Measurements from ENCODE around the gene FAM221B.
A peak's percentile ranks its signal among the peaks of the same experiment; 100 is the strongest.

Gene FAM221B

DNA sequence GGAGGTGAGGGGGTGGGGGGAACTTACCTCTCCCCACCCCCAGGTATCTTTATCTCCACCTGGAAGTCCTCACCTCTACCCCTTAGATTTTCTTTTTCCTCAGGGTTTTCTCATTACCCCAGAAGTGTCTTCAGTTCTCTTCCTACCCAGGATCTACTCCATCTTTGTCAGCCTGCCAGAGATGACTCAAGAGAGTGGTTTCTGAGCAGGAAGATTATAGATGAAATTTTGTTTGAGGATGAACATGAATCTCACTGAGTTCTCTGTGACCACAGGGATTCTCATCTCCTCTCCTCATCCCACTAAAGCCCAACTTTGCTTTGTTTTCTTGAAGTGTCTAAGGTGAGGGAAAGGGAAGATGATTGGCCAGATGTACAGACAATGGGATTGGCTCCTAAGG, 8.5 kb downstream of the FAM221B start:
- no peak for DNase-seq (ENCODE audit: low read depth, low spot score)
- H3K27me3 ChIP-seq (ENCODE audit: control insufficient read depth, insufficient read depth, low read length), result no peaks in the 10 kb centered on the region

DNA sequence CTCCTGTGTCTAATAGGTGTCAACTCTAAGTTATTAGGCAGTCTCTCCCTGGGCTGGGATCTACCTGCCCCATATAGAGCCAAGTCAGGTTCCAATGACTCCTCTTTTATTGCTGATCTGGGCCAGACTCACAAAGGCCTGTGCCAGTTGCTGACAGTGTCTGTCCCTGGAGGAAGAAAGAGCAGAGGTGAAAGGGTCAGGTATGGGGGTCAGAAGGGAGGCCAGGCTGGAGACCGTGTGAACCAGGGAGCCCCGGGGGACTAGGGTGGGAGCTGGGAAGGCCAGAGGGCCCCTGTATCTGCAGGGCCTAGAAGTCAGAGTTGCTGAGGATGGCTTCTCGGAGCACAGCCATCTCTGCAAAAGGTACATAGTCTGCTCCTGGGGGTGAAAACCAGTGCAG, 10.2 kb downstream of the FAM221B start:
- H3K4me1 ChIP-seq (ENCODE audit: control insufficient read depth, insufficient read depth, low read length), result peaks cover 4% of the 10 kb centered on the region; the same call in 1 of the 2 replicates
- WGBS (ENCODE audit: insufficient coverage, insufficient read length), result no CpG with 5 or more reads among the region's 3 CpGs
- no peak overlapping the region for H3K27ac ChIP-seq (ENCODE audit: low read length)
- H3K4me3 ChIP-seq (ENCODE audit: low read length), result no peak overlapping the region
- DNase-seq (ENCODE audit: low read depth, low spot score), result no peak
- H3K9me3 ChIP-seq (ENCODE audit: control insufficient read depth, insufficient read depth, low read length), result no peaks in the 10 kb centered on the region
- no peaks in the 10 kb centered on the region for H3K27me3 ChIP-seq (ENCODE audit: control insufficient read depth, insufficient read depth, low read length)
- H3K36me3 ChIP-seq (ENCODE audit: control insufficient read depth, insufficient read depth, low read length), result no peaks in the 10 kb centered on the region

More for the DNA sequence above, 8.5 kb downstream of the FAM221B start:
- no peaks in the 10 kb centered on the region for H3K9me3 ChIP-seq (ENCODE audit: control insufficient read depth, insufficient read depth, low read length)
- no peak overlapping the region for H3K4me3 ChIP-seq (ENCODE audit: low read length)
- peaks cover 1% of the 10 kb centered on the region; the same call in 1 of the 2 replicates for H3K4me1 ChIP-seq (ENCODE audit: control insufficient read depth, insufficient read depth, low read length)
- H3K27ac ChIP-seq (ENCODE audit: low read length), result no peak overlapping the region
- H3K36me3 ChIP-seq (ENCODE audit: control insufficient read depth, insufficient read depth, low read length), result no peaks in the 10 kb centered on the region

DNA sequence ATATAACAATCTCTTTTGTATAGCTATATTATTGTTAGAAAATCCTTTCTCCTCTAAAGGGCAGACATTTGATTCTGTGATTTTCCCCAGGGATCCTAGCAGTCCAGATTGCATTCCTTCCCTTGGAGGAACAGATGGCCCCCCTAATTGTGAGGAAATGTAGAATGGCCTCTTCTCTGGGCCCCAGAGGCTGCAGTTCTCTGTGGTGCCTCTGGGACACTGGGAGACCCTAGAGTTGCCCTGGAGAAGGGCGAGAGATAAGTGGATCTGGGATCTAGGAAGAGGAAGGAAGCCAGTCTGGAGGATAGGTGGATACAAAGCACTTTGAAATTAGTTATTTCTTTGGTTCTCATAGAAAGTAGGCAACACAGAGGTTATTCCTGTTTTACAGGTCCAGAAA, 11.8 kb downstream of the FAM221B start:
- Histone ChIP-seq H3K4me1 (ENCODE audit: control insufficient read depth, insufficient read depth, low read length) (peaks cover 4% of the 10 kb centered on the region; the same call in 1 of the 2 replicates), H3K27ac (ENCODE audit: low read length) (no peak overlapping the region), H3K9me3 (ENCODE audit: control insufficient read depth, insufficient read depth, low read length) (no peaks in the 10 kb centered on the region), H3K27me3 (ENCODE audit: control insufficient read depth, insufficient read depth, low read length) (no peaks in the 10 kb centered on the region), H3K4me3 (ENCODE audit: low read length) (no peak overlapping the region), H3K36me3 (ENCODE audit: control insufficient read depth, insufficient read depth, low read length) (no peaks in the 10 kb centered on the region)
- no peak for DNase-seq (ENCODE audit: low read depth, low spot score)
- WGBS (ENCODE audit: insufficient coverage, insufficient read length), result no CpG with 5 or more reads among the region's 1 CpG

DNA sequence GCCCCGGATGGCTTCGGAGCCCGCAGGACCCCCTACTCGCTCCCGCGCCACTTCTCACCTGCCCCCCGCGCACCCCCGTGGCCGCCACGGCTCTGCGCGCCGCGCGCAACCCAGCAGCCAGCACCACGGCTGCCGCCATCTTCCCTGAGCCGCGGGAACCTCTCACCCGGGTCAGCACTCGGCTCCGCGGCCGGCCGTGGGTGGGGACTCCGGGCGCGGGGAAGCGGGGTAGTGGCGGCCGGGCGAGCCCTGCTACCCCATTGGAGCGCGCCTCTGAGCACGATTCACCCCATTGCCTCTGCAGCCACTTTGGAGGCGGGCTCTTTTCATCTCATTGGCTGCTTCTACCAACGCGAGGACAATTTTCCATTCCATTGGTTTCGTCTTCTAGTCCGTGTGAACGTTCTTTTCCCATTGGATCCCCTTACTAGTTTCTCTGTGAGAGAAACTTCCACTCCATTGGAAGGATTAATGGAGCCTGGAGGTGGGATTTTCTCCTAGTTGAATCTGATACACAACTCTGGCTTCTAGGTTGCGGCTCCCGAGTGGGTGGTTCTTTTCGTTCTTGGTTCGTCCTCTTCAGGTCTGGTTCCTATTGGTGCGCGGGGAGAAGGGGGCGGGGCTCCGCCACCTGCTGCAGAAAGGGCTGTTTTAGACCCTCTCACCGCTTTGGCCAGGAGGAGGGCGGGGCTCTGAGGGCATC, 13.5 kb downstream of the FAM221B start, which contains the start of gene HINT2:
HINT2 (minus strand) TSS at position 202 of the 703 bp plus-strand sequence; CDS start at position 139, 63 bp downstream.
- H3K9me3 ChIP-seq (ENCODE audit: control insufficient read depth, insufficient read depth, low read length), result no peaks in the 10 kb centered on the region
- no peaks in the 10 kb centered on the region for H3K27me3 ChIP-seq (ENCODE audit: control insufficient read depth, insufficient read depth, low read length)
- peak within 1 kb of the TSS; percentile 99 for H3K4me3 ChIP-seq (ENCODE audit: low read length)
- H3K36me3 ChIP-seq (ENCODE audit: control insufficient read depth, insufficient read depth, low read length), result no peaks in the 10 kb centered on the region
- no peak within 1 kb of the TSS for H3K27ac ChIP-seq (ENCODE audit: low read length)
- no peak for DNase-seq (ENCODE audit: low read depth, low spot score)
- no CpG with 5 or more reads among the region's 52 CpGs for WGBS (ENCODE audit: insufficient coverage, insufficient read length)
- H3K4me1 ChIP-seq (ENCODE audit: control insufficient read depth, insufficient read depth, low read length), result peaks cover 4% of the 10 kb centered on the region; the same call in 1 of the 2 replicates

DNA sequence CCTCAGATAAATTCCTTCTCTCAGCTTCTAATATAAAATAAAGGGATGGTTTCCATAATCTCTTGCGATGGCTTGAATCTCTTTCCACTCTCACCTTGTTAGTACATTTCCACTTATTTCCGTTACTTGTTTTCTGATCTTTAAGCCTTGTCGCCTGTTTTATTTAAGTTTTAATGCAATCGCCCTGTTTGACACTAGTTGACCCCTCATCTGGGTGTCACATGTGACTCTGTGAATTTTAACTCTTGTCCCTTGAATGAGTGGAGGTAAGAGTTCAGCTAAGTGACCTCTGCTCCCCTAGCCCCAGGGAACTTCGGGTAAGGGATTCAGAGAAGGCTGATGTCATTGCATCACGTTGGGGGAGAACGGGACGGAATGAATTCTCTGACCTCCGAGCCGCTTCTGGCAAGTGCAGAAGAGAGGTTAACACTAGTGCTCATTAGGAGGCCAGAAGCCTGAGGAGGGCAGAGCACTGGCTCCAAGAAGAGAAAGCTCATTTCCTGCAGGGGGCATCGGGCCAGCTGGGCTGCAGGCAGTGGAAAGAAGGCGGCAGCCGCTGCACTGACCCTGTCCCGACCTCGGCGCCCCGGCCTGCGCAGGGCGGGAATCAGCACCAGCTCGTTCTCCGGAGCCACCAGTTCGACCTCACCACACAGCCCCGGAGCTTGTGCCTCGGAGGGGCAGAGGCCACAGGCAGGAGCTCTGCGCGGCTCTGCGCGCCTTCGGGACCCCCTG, 14.3 kb downstream of the FAM221B start:
- peak overlapping the region; percentile 99 for H3K4me3 ChIP-seq (ENCODE audit: low read length)
- H3K4me1 ChIP-seq (ENCODE audit: control insufficient read depth, insufficient read depth, low read length), result peaks cover 4% of the 10 kb centered on the region; the same call in 1 of the 2 replicates
- H3K27me3 ChIP-seq (ENCODE audit: control insufficient read depth, insufficient read depth, low read length), result no peaks in the 10 kb centered on the region
- WGBS (ENCODE audit: insufficient coverage, insufficient read length), result no CpG with 5 or more reads among the region's 29 CpGs
- no peak overlapping the region for H3K27ac ChIP-seq (ENCODE audit: low read length)
- no peak for DNase-seq (ENCODE audit: low read depth, low spot score)
- no peaks in the 10 kb centered on the region for H3K9me3 ChIP-seq (ENCODE audit: control insufficient read depth, insufficient read depth, low read length)
- no peaks in the 10 kb centered on the region for H3K36me3 ChIP-seq (ENCODE audit: control insufficient read depth, insufficient read depth, low read length)

DNA sequence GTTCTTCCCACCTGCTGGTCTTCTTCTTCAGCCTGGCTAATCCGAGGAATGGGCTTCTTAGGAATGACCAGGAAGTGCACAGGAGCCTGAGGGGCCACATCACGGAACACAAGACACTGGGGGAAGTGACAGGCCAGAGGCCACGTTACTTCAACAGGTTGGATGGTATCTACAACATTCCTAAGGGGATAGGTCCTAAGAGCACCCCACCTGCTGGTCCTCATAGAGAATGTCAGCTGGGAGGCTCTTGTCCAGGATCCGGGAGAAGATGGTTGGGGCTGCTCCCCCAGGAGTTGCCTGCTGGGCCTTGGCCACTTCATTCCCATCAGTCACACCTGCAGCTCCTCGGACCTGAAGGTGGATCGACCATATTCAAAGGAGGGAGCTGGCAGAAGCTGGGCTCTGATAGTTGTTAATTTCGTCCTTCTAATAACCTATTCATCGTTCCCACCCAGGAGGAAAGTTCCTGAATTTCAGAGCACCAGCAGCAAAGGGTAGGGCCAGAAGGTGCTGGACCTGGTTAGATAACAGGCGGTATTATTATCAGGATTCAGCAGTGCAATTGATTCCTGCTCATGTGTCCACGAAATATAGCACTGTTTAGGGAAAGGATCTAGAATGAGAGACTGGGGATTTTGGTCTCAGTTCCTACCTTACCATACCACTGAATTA, 15.0 kb downstream of the FAM221B start:
- Histone ChIP-seq H3K4me1 (ENCODE audit: control insufficient read depth, insufficient read depth, low read length) (peaks cover 4% of the 10 kb centered on the region; the same call in 1 of the 2 replicates), H3K4me3 (ENCODE audit: low read length) (no peak overlapping the region), H3K9me3 (ENCODE audit: control insufficient read depth, insufficient read depth, low read length) (no peaks in the 10 kb centered on the region), H3K27ac (ENCODE audit: low read length) (no peak overlapping the region), H3K36me3 (ENCODE audit: control insufficient read depth, insufficient read depth, low read length) (no peaks in the 10 kb centered on the region), H3K27me3 (ENCODE audit: control insufficient read depth, insufficient read depth, low read length) (no peaks in the 10 kb centered on the region)
- DNase-seq (ENCODE audit: low read depth, low spot score), result no peak
- WGBS (ENCODE audit: insufficient coverage, insufficient read length), result no CpG with 5 or more reads among the region's 10 CpGs

DNA sequence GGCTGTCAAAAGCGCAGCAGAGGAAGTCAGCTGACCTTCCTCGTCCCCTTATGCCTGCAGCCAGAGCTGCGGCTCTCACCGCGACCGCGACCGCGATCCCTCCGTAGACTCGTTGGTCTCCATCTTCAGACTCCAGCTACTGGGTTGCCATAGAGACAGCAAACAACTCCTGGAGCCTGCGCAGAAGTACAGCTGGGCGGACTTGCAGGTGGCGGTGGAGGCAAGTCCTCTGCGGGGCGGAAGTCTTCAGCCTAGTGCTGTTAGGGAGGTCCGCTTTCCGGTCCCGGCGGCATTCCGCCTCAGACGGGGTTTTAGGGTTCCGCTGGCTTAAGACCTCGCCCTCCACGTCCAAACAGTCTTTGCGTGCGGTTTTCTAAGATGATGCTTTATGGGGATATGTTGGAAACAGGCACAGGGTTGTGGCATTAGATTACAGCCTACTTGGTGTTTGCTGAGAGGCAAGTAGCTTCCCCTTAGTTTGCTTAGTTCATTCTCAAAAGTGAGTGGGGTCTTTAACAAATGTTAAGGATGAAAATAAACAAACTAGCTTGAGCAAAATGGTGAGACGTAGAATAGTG, 16.4 kb downstream of the FAM221B start, which contains the start of gene SPAG8:
SPAG8 (minus strand) TSS at position 238 of the 578 bp plus-strand sequence; CDS start at position 123, 115 bp downstream.
- H3K4me3 ChIP-seq (ENCODE audit: low read length), result peak within 1 kb of the TSS; percentile 25; the same call in 1 of the 2 replicates
- no peak within 1 kb of the TSS for H3K27ac ChIP-seq (ENCODE audit: low read length)

DNA sequence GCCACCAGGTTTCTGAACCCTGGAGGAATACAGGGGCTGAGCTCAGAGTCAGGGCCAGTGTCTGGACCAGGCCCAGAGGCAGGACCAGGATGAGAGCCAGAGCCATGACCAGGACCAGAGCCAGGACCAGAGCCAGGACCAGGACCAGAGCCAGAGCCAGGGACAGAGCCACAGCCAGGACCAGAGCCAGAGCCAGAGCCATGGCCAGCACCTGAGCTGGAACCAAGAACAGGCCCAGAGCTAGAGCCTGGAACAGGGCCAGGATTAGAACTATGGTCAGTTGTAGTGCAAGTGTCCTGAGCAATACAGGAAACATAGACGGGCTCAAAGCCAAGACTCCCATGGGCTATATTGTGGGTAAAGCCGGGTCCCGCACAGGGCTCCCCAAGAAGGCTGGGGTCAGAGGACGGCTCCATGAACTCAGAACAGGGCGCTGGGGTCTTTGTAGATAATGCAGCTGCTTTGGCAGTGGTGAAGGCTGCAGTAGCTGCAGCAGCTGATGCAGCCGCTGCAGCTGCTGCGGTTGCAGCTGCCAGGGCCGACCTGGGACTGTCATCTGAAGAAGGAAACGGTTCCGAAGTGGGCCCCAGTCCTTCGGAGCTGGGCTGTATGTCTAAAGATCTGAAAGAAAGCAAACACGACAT, 17.0 kb downstream of the FAM221B start:
- DNase-seq (ENCODE audit: low read depth, low spot score), result no peak
- Histone ChIP-seq H3K27ac (ENCODE audit: low read length) (no peak overlapping the region), H3K4me1 (ENCODE audit: control insufficient read depth, insufficient read depth, low read length) (peaks cover 4% of the 10 kb centered on the region; the same call in 1 of the 2 replicates), H3K36me3 (ENCODE audit: control insufficient read depth, insufficient read depth, low read length) (no peaks in the 10 kb centered on the region), H3K27me3 (ENCODE audit: control insufficient read depth, insufficient read depth, low read length) (no peaks in the 10 kb centered on the region), H3K9me3 (ENCODE audit: control insufficient read depth, insufficient read depth, low read length) (no peaks in the 10 kb centered on the region), H3K4me3 (ENCODE audit: low read length) (peak overlapping the region; percentile 25; the same call in 1 of the 2 replicates)
- no CpG with 5 or more reads among the region's 12 CpGs for WGBS (ENCODE audit: insufficient coverage, insufficient read length)

More for the DNA sequence above, 16.4 kb downstream of the FAM221B start, which contains the start of gene SPAG8:
- Histone ChIP-seq H3K9me3 (ENCODE audit: control insufficient read depth, insufficient read depth, low read length) (no peaks in the 10 kb centered on the region), H3K4me1 (ENCODE audit: control insufficient read depth, insufficient read depth, low read length) (peaks cover 4% of the 10 kb centered on the region; the same call in 1 of the 2 replicates), H3K36me3 (ENCODE audit: control insufficient read depth, insufficient read depth, low read length) (no peaks in the 10 kb centered on the region), H3K27me3 (ENCODE audit: control insufficient read depth, insufficient read depth, low read length) (no peaks in the 10 kb centered on the region)
- DNase-seq (ENCODE audit: low read depth, low spot score), result peak; percentile 92
- no CpG with 5 or more reads among the region's 28 CpGs for WGBS (ENCODE audit: insufficient coverage, insufficient read length)

DNA sequence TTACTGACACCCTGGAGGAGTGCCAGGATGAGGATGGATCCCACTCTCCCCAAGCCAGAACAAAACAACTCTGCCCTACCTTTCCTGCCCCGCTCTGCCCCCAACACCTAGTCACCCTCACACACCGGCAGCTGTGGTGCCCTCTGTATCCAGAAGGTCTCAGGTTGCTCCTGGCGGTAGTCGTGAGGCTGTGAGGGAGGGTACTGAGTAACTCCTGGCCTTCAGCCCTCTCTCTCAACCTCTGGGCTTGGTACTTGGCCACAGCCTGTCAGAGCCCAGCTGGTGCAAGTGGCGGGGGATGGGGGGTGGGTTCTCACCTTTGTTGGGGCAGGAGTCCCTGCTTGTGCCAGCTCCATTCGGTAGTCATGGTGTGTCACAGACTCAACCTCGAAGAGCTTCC, 18.4 kb downstream of the FAM221B start:
- Histone ChIP-seq H3K4me1 (ENCODE audit: control insufficient read depth, insufficient read depth, low read length) (peaks cover 4% of the 10 kb centered on the region; the same call in 1 of the 2 replicates), H3K9me3 (ENCODE audit: control insufficient read depth, insufficient read depth, low read length) (no peaks in the 10 kb centered on the region), H3K27ac (ENCODE audit: low read length) (no peak overlapping the region), H3K27me3 (ENCODE audit: control insufficient read depth, insufficient read depth, low read length) (no peaks in the 10 kb centered on the region), H3K36me3 (ENCODE audit: control insufficient read depth, insufficient read depth, low read length) (no peaks in the 10 kb centered on the region), H3K4me3 (ENCODE audit: low read length) (no peak overlapping the region)
- no peak for DNase-seq (ENCODE audit: low read depth, low spot score)
- WGBS (ENCODE audit: insufficient coverage, insufficient read length), result no CpG with 5 or more reads among the region's 7 CpGs

All from iPS DF 6.9 (cell line).